H9 (cell line): Measurements from ENCODE around the gene TSC22D4. TPM values are rescaled to one million over a fixed set of nuclear protein-coding genes. Genes with fewer than 3 reads are reported as not detected.

ENCODE experiments used
- DNase-seq: peaks from one replicate; pipeline ENCODE4 v3.0.0-alpha.2; 2017
- H2AFZ ChIP-seq: one replicate; pipeline ENCODE4 v1.6.1; 2013; ENCODE audit warnings: mild to moderate bottlenecking, low read length, control low read depth, moderate library complexity
- H2AK5ac ChIP-seq: 2 replicates; pipeline ENCODE4 v1.6.1; 2013; ENCODE audit warnings: low read length, control low read depth, mixed read lengths; ENCODE audit not compliant: insufficient read length
- H2BK120ac ChIP-seq: one replicate; pipeline ENCODE4 v1.6.1; 2013; ENCODE audit warnings: low read depth, mild to moderate bottlenecking, low read length, control low read depth, inconsistent platforms; ENCODE audit not compliant: poor library complexity, severe bottlenecking
- H2BK12ac ChIP-seq: 2 replicates; pipeline ENCODE4 v1.6.1; 2013; ENCODE audit warnings: low read length, control low read depth, mixed read lengths, low read depth; ENCODE audit not compliant: insufficient read length
- H2BK15ac ChIP-seq: 2 replicates; pipeline ENCODE4 v1.6.1; 2013; ENCODE audit warnings: low read depth, low read length, control low read depth
- H2BK20ac ChIP-seq: one replicate; pipeline ENCODE4 v1.6.1; 2013; ENCODE audit warnings: low read depth, mild to moderate bottlenecking, low read length, control low read depth, inconsistent platforms; ENCODE audit not compliant: poor library complexity, severe bottlenecking
- H2BK5ac ChIP-seq: 2 replicates; pipeline ENCODE4 v1.6.1; 2013; ENCODE audit warnings: low read length, control low read depth, mixed read lengths; ENCODE audit not compliant: insufficient read length
- H3K14ac ChIP-seq: 2 replicates; pipeline ENCODE4 v1.6.1; 2013; ENCODE audit warnings: low read length, control low read depth; ENCODE audit not compliant: insufficient read depth
- H3K18ac ChIP-seq: 2 replicates; pipeline ENCODE4 v1.6.1; 2013; ENCODE audit warnings: low read depth, mild to moderate bottlenecking, mixed read lengths, low read length, control low read depth; ENCODE audit not compliant: insufficient read length
- H3K23ac ChIP-seq: 2 replicates; pipeline ENCODE4 v1.6.1; 2013; ENCODE audit warnings: low read length, control low read depth, mixed read lengths, low read depth; ENCODE audit not compliant: insufficient read length
- H3K23me2 ChIP-seq: 2 replicates; pipeline ENCODE4 v1.6.1; 2013; ENCODE audit warnings: low read depth, mild to moderate bottlenecking, mixed read lengths, low read length, control low read depth; ENCODE audit not compliant: insufficient read length, poor library complexity, severe bottlenecking
- H3K27ac ChIP-seq: 2 replicates; pipeline ENCODE4 v1.5.1; 2013; ENCODE audit warnings: low read length, control low read depth, mixed read lengths, low read depth; ENCODE audit not compliant: insufficient read length
- H3K27me3 ChIP-seq: 2 replicates; pipeline ENCODE4 v1.6.1; 2013; ENCODE audit warnings: low read length, control low read depth, inconsistent platforms; ENCODE audit not compliant: insufficient read depth
- H3K4ac ChIP-seq: 2 replicates; pipeline ENCODE4 v1.6.1; 2013; ENCODE audit warnings: low read depth, mild to moderate bottlenecking, control low read depth, inconsistent platforms, low read length, moderate library complexity
- H3K4me1 ChIP-seq: 2 replicates; pipeline ENCODE4 v1.6.1; 2013; ENCODE audit warnings: low read length, control low read depth, inconsistent platforms; ENCODE audit not compliant: insufficient read depth
- H3K4me2 ChIP-seq: 2 replicates; pipeline ENCODE4 v1.6.1; 2013; ENCODE audit warnings: low read length, control low read depth, mixed read lengths; ENCODE audit not compliant: insufficient read length, insufficient read depth
- H3K56ac ChIP-seq: 2 replicates; pipeline ENCODE4 v1.6.1; 2013; ENCODE audit warnings: low read depth, mild to moderate bottlenecking, mixed read lengths, low read length, control low read depth; ENCODE audit not compliant: insufficient read length
- H3K79me1 ChIP-seq: 2 replicates; pipeline ENCODE4 v1.6.1; 2013; ENCODE audit warnings: low read depth, mild to moderate bottlenecking, moderate library complexity, low read length, control low read depth, inconsistent platforms; ENCODE audit not compliant: insufficient read depth, poor library complexity, severe bottlenecking
- H3K79me2 ChIP-seq: 2 replicates; pipeline ENCODE4 v1.6.1; 2013; ENCODE audit warnings: low read length, control low read depth, inconsistent platforms; ENCODE audit not compliant: insufficient read depth
- H3K9ac ChIP-seq: 2 replicates; pipeline ENCODE4 v1.6.1; 2013; ENCODE audit warnings: low read length, control low read depth, mixed read lengths; ENCODE audit not compliant: insufficient read length; ENCODE audit errors: extremely low read depth
- H3K9me3 ChIP-seq: one replicate; pipeline ENCODE4 v1.6.1; 2013; ENCODE audit warnings: low read depth, low read length, inconsistent platforms; ENCODE audit not compliant: control insufficient read depth
- H3T11ph ChIP-seq: one replicate; pipeline ENCODE4 v1.6.1; 2013; ENCODE audit warnings: mild to moderate bottlenecking, low read length, control low read depth, inconsistent platforms
- H4K20me1 ChIP-seq: one replicate; pipeline ENCODE4 v1.6.1; 2013; ENCODE audit not compliant: control insufficient read depth, insufficient read length, insufficient read depth
- H4K5ac ChIP-seq: 2 replicates; pipeline ENCODE4 v1.6.1; 2013; ENCODE audit warnings: low read depth, mild to moderate bottlenecking, mixed read lengths, low read length, control low read depth; ENCODE audit not compliant: insufficient read length
- H4K8ac ChIP-seq: replicated peaks from 2 replicates; pipeline ENCODE4 v1.6.1; 2013; ENCODE audit warnings: low read length, control low read depth, mixed read lengths, low read depth; ENCODE audit not compliant: insufficient read length
- H4K91ac ChIP-seq: 2 replicates; pipeline ENCODE4 v1.6.1; 2013; ENCODE audit warnings: low read depth, mild to moderate bottlenecking, moderate library complexity, mixed read lengths, low read length, control low read depth; ENCODE audit not compliant: insufficient read length
- H3K27ac Mint-ChIP-seq, 3 experiments: 2 replicates in 2 of 3; 3 replicates in 1 of 3; pipeline ENCODE4 v1.8.0; 2020 to 2021; ENCODE audit warnings: mixed read lengths in 3 of 3, mild to moderate bottlenecking in 1 of 3, moderate library complexity in 1 of 3
- H3K27me3 Mint-ChIP-seq: 2 replicates; pipeline ENCODE4 v1.8.0; 2021; ENCODE audit warnings: low read depth, mild to moderate bottlenecking, moderate library complexity, mixed read lengths
- H3K36me3 Mint-ChIP-seq, 3 experiments: 2 replicates in 2 of 3; 3 replicates in 1 of 3; pipeline ENCODE4 v1.8.0; 2020 to 2021; ENCODE audit warnings: low read depth in 3 of 3, mixed read lengths in 3 of 3; ENCODE audit not compliant: insufficient read depth in 1 of 3
- H3K4me1 Mint-ChIP-seq, 2 experiments: 2 replicates each; pipeline ENCODE4 v1.8.0; 2020; ENCODE audit warnings: mixed read lengths in 2 of 2
- H3K4me3 Mint-ChIP-seq, 2 experiments: 2 replicates in 1 of 2; 3 replicates in 1 of 2; pipeline ENCODE4 v1.8.0; 2020 to 2021; ENCODE audit warnings: mild to moderate bottlenecking in 2 of 2, mixed read lengths in 2 of 2, moderate library complexity in 1 of 2
- H3K9me3 Mint-ChIP-seq, 2 experiments: 2 replicates in 1 of 2; 3 replicates in 1 of 2; pipeline ENCODE4 v1.8.0; 2020; ENCODE audit warnings: mild to moderate bottlenecking in 2 of 2, mixed read lengths in 2 of 2, moderate library complexity in 1 of 2
- CTCF ChIP-seq: fragments of 200-600 bp; sonication (generic); conservative IDR thresholded peaks from 3 replicates; pipeline ENCODE4 v1.8.0; 2021; ENCODE audit warnings: antibody characterized with exemption, mild to moderate bottlenecking
- WGBS: extraction: QIAGEN DNeasy Blood & Tissue Kit; methylation state at CpG from one replicate; pipeline ENCODE4 v1.1.7; 2013; ENCODE audit warnings: missing lambda C conversion rate, low lambda C conversion rate, mixed read lengths; ENCODE audit not compliant: insufficient read length; ENCODE audit errors: extremely low coverage; 5-methylcytosine and 5-hydroxymethylcytosine counted together
- total RNA-seq: library from RNA; stranded (reverse); gene quantifications from 2 replicates; pipeline ENCODE4 v1.2.1, GENCODE V29; 2021

Gene TSC22D4
- total RNA-seq, 1 experiment from 2014 or later: 17.5 TPM

GRCh38 chr7:100432621-100433275, 46.3 kb downstream of the TSC22D4 start:
- Mint-ChIP-seq H3K36me3 (peaks cover 37 to 54% (median 40%) of the 10 kb centered on the region in 3 experiments), H3K27me3 (peaks cover 16% of the 10 kb centered on the region), H3K4me3 (peak overlapping the region; percentile 21 to 86; a peak in 4 of 5 replicates), H3K27ac (peak overlapping the region; percentile 61 to 89 (median 85); a peak in 5 of 7 replicates), H3K9me3 (peaks cover 2 to 12% of the 10 kb centered on the region in 2 experiments; a peak in 3 of 5 replicates), H3K4me1 (peaks cover 45 to 46% of the 10 kb centered on the region in 2 experiments)
- H3K23ac ChIP-seq: no peak overlapping the region
- no peak overlapping the region for H3K56ac ChIP-seq
- H3K9ac ChIP-seq: no peak overlapping the region
- no peak overlapping the region for H3K27ac ChIP-seq
- H3K4me2 ChIP-seq: peak overlapping the region; percentile 8
- no peaks in the 10 kb centered on the region for H3K4me1 ChIP-seq
- peaks cover 11% of the 10 kb centered on the region for H3K23me2 ChIP-seq
- no peaks in the 10 kb centered on the region; the same call in 1 of the 2 replicates for H3K79me2 ChIP-seq
- no peak overlapping the region for H2BK15ac ChIP-seq
- H4K5ac ChIP-seq: no peak overlapping the region
- no peak overlapping the region for H2BK5ac ChIP-seq
- no peaks in the 10 kb centered on the region for H3K9me3 ChIP-seq
- no peak overlapping the region for H2AFZ ChIP-seq
- H4K20me1 ChIP-seq: no peaks in the 10 kb centered on the region
- DNase-seq: no peak
- H3K18ac ChIP-seq: no peak overlapping the region
- no peak overlapping the region for H3K14ac ChIP-seq
- no peak overlapping the region for H3K4ac ChIP-seq
- no peak for TF ChIP-seq CTCF
- no peak overlapping the region for H2BK20ac ChIP-seq
- peaks cover 3% of the 10 kb centered on the region for H3K79me1 ChIP-seq
- no peak overlapping the region for H2AK5ac ChIP-seq
- H3T11ph ChIP-seq: no peak overlapping the region
- no peaks in the 10 kb centered on the region for H3K27me3 ChIP-seq
- no peak overlapping the region for H4K91ac ChIP-seq
- no CpG with 5 or more reads among the region's 21 CpGs for WGBS
- no peak overlapping the region for H2BK120ac ChIP-seq
- H4K8ac ChIP-seq: no peak overlapping the region
- no peak overlapping the region for H2BK12ac ChIP-seq
